ENCODE measurements around the gene TMEM190.

GRCh38 chr19:55377356-55378131 lies 918 bp downstream of the TMEM190 start:
- TF ChIP-seq ZNF302 (tag by site-specific recombination; IDR thresholded peaks at IDR 0.05; ENCODE audit: low read depth) (no peak), SALL2 (tag by site-specific recombination; IDR thresholded peaks at IDR 0.05; ENCODE audit: borderline replicate concordance) (no peak)

All from HEK293 (cell line).